K562 (cell line): ENCODE results near the gene GATAD2B. TPM values are rescaled to one million over a fixed set of nuclear protein-coding genes. Genes with fewer than 3 reads are reported as not detected.

Experiments
- BRCA1 ChIP-seq, 2 experiments: fragments of 450-650 bp in 1 of 2; sonication (generic) in 1 of 2; formaldehyde crosslinking in 1 of 2; IDR thresholded peaks; 2 replicates each; pipeline versions ENCODE4 v1.5.0 to v1.6.1; 2017 to 2020; ENCODE audit warnings: mild to moderate bottlenecking in 1 of 2, missing genetic modification reagents in 1 of 2
- COPS2 ChIP-seq: fragments of 450-650 bp; conservative IDR thresholded peaks from 2 replicates; pipeline ENCODE4 v1.6.1; 2016; ENCODE audit warnings: mild to moderate bottlenecking, moderate library complexity
- FOS ChIP-seq: IDR thresholded peaks from 3 replicates; pipeline ENCODE4 v1.6.1; 2011; ENCODE audit not compliant: insufficient read length; ENCODE audit errors: extremely low read depth
- GMEB1 ChIP-seq: fragments of 250-450 bp; sonication (Bioruptor Pico); IDR thresholded peaks from 2 replicates; pipeline ENCODE4 v1.4.0; 2020; ENCODE audit warnings: mild to moderate bottlenecking
- HDAC3 ChIP-seq: fragments of 450-650 bp; IDR thresholded peaks from 2 replicates; pipeline ENCODE4 v1.6.1; 2018; ENCODE audit warnings: borderline replicate concordance, mild to moderate bottlenecking, moderate library complexity; ENCODE audit not compliant: partially characterized antibody
- HEY1 ChIP-seq: fragments of 250-450 bp; sonication (Bioruptor Pico); IDR thresholded peaks from 2 replicates; pipeline ENCODE4 v1.5.0; 2020; ENCODE audit warnings: mild to moderate bottlenecking, moderate library complexity, borderline replicate concordance
- ILK ChIP-seq: fragments of 450-650 bp; IDR thresholded peaks from 2 replicates; pipeline ENCODE4 v1.6.1; 2016; ENCODE audit warnings: missing genetic modification characterization, low read depth, mild to moderate bottlenecking, missing compliant biosample characterization, moderate library complexity, borderline replicate concordance
- JUN ChIP-seq, 2 experiments: sonication (generic) in 1 of 2; formaldehyde crosslinking in 1 of 2; IDR thresholded peaks; 2 replicates each; pipeline versions ENCODE4 v1.6.1 to v1.8.0; 2012 to 2022; ENCODE audit warnings: borderline replicate concordance in 2 of 2, mild to moderate bottlenecking in 2 of 2, improper control_type of control experiment in 1 of 2, low read depth in 1 of 2, low read length in 1 of 2, missing genetic modification reagents in 1 of 2
- KLF16 ChIP-seq: IDR thresholded peaks from 2 replicates; pipeline ENCODE4 v1.6.1; 2016; ENCODE audit warnings: antibody characterized with exemption
- MAFK ChIP-seq: IDR thresholded peaks from 2 replicates; pipeline ENCODE4 v1.6.1; 2011; ENCODE audit warnings: low read length, improper control_type of control experiment
- MXI1 ChIP-seq: IDR thresholded peaks from 2 replicates; pipeline ENCODE4 v1.6.1; 2011; ENCODE audit warnings: low read depth, mild to moderate bottlenecking, improper control_type of control experiment, low read length
- OTX1 ChIP-seq: fragments of 450-650 bp; formaldehyde crosslinking; IDR thresholded peaks from 2 replicates; pipeline ENCODE4 v1.4.0; 2022; ENCODE audit warnings: mild to moderate bottlenecking
- PHB ChIP-seq: fragments of 250-450 bp; sonication (Bioruptor Pico); IDR thresholded peaks from 2 replicates; pipeline ENCODE4 v1.5.0; 2021
- PPARD ChIP-seq: fragments of 250-450 bp; sonication (Bioruptor Pico); IDR thresholded peaks from 2 replicates; pipeline ENCODE4 v1.8.0; 2022; ENCODE audit warnings: inconsistent platforms, mild to moderate bottlenecking, moderate library complexity
- SMARCA4 ChIP-seq: fragments of 450-650 bp; IDR thresholded peaks from 2 replicates; pipeline ENCODE4 v1.6.1; 2016
- TAF1 ChIP-seq: IDR thresholded peaks from 2 replicates; pipeline ENCODE4 v1.6.1; 2011; ENCODE audit warnings: mild to moderate bottlenecking, low read length, moderate library complexity; ENCODE audit not compliant: insufficient read depth, control insufficient read depth, severe bottlenecking; ENCODE audit errors: extremely low read depth
- TAL1 ChIP-seq: fragments of 450-650 bp; IDR thresholded peaks from 2 replicates; pipeline ENCODE4 v1.6.1; 2016; ENCODE audit warnings: mild to moderate bottlenecking
- TFAM ChIP-seq: fragments of 250-450 bp; sonication (Bioruptor Pico); conservative IDR thresholded peaks from 2 replicates; pipeline ENCODE4 v1.5.0; 2021; ENCODE audit warnings: mild to moderate bottlenecking, moderate library complexity
- ZBTB11 ChIP-seq, 3 experiments: fragments of 200-800 bp in 1 of 3; fragments of 250-450 bp in 1 of 3; fragments of 450-650 bp in 1 of 3; sonication (Bioruptor Pico) in 1 of 3; sonication (Bioruptor generic) in 1 of 3; formaldehyde crosslinking in 1 of 3; IDR thresholded peaks; 2 replicates each; pipeline versions ENCODE4 v1.6.1 to v1.8.0; 2016 to 2022; ENCODE audit warnings: mild to moderate bottlenecking in 2 of 3, missing genetic modification characterization in 2 of 3, missing compliant biosample characterization in 1 of 3, moderate library complexity in 1 of 3
- ZNF197 ChIP-seq: fragments of 200-800 bp; sonication (Bioruptor generic); IDR thresholded peaks from 2 replicates; pipeline ENCODE4 v1.6.1; 2016; ENCODE audit warnings: low read depth, missing genetic modification characterization, missing compliant biosample characterization
- ZNF239 ChIP-seq: fragments of 250-450 bp; sonication (Bioruptor Pico); IDR thresholded peaks from 2 replicates; pipeline ENCODE4 v1.4.0; 2020; ENCODE audit warnings: mild to moderate bottlenecking
- ZNF444 ChIP-seq: fragments of 250-450 bp; sonication (Bioruptor Pico); IDR thresholded peaks from 2 replicates; pipeline ENCODE4 v1.4.0; 2020; ENCODE audit warnings: mild to moderate bottlenecking, moderate library complexity
- ZNF644 ChIP-seq: fragments of 200-800 bp; sonication (Bioruptor generic); IDR thresholded peaks from 2 replicates; pipeline ENCODE4 v1.6.1; 2016; ENCODE audit warnings: low read depth, missing genetic modification characterization, missing compliant biosample characterization
- ZSCAN29 ChIP-seq: fragments of 450-650 bp; IDR thresholded peaks from 2 replicates; pipeline ENCODE4 v1.6.1; 2017
- polyA plus RNA-seq, 8 experiments: library from polyadenylated mRNA; depleted of rRNA in 4 of 8; stranded (reverse) in 5 of 8; unstranded in 3 of 8; fragments of >200 nt; fragmentation: Nextera tagmentation in 2 of 8; fragmentation: Illumina TruSeq in 1 of 8; extraction: Ambion mirVana in 2 of 8; extraction: Trizol in 1 of 8; gene quantifications; 2 replicates each; pipeline versions ENCODE4 v1.2.1 to v1.2.3, GENCODE V29; 2011 to 2014; ENCODE audit warnings: inconsistent platforms in 1 of 8, missing spikeins in 1 of 8
- total RNA-seq, 7 experiments: library from RNA; depleted of rRNA in 6 of 7; stranded (reverse); fragments of >200 nt in 6 of 7; fragmentation: Illumina TruSeq in 2 of 7; extraction: Trizol in 2 of 7; gene quantifications; 2 replicates each; pipeline versions ENCODE4 v1.2.1 to v1.2.3, GENCODE V29; 2011 to 2021; ENCODE audit warnings: low replicate concordance in 1 of 7

GATAD2B gene
- total and polyA plus RNA-seq, 9 of the 15 experiments (the other 6 are each of a cell fraction or from before 2014, with no cell fraction given) = 1.5 to 40.2 (median 4.9) TPM

GRCh38 chr1:153922076-153922971 lies 448 bp downstream of the GATAD2B start (continued):
- TF ChIP-seq BRCA1 (IDR thresholded peaks at IDR 0.05) (no peak), BRCA1 (CRISPR knock-in tag; IDR thresholded peaks at IDR 0.05) (no peak), TAF1 (peak; percentile 90), HEY1 (CRISPR knock-in tag) (no peak), TAL1 (no peak), ZNF644 (tag) (no peak), COPS2 (no peak), MXI1 (no peak), ZBTB11 (CRISPR knock-in tag; IDR thresholded peaks at IDR 0.05) (no peak; a peak in 1 of 6 replicates), PHB (CRISPR knock-in tag) (no peak), MAFK (no peak), KLF16 (no peak), FOS (no peak), HDAC3 (no peak), ZNF239 (CRISPR knock-in tag) (no peak), PPARD (CRISPR knock-in tag) (no peak), GMEB1 (CRISPR knock-in tag) (no peak), ZNF444 (CRISPR knock-in tag) (no peak), TFAM (CRISPR knock-in tag) (no peak), SMARCA4 (no peak; the same call in none of the 2 replicates), ZSCAN29 (no peak), ILK (no peak), JUN (IDR thresholded peaks at IDR 0.05; ENCODE audit: borderline replicate concordance, low read depth, low read length) (no peak), JUN (CRISPR knock-in tag; IDR thresholded peaks at IDR 0.05; ENCODE audit: borderline replicate concordance) (no peak), OTX1 (CRISPR knock-in tag) (no peak), ZNF197 (CRISPR knock-in tag) (0 out of 2 replicates have a peak, but pooled peaks have one; percentile 55)
